Measurements from ENCODE around the gene RPL5. TPM values are rescaled to one million over a fixed set of nuclear protein-coding genes. Genes with fewer than 3 reads are reported as not detected.

Gene RPL5
- total RNA-seq = 1,097 TPM

GRCh38 chr1:92831762-92832536, at the start of gene RPL5:
Gene RPL5 (plus strand): TSS chr1:92832040. CDS start chr1:92832115, 75 bp downstream.

GRCh38 chr1:92784639-92785500, 47.0 kb upstream of the RPL5 start, which contains the start of gene EVI5:
Gene EVI5 (minus strand): TSS chr1:92785108. CDS start chr1:92736546, 48,562 bp downstream.

Small RNA genes lying within 50 kb of the gene (small RNA-seq; reads per million reads assigned to genes)
- gene RF00432 (not detected), gene SNORA66 (4.7 reads per million, percentile 91 among the genes with 10 or more reads in this experiment), gene SNORD21 (not detected)

Other genes with a start within 250 kb of the RPL5 start
- gene EVI5, start 46.9 kb upstream of the RPL5 start, total RNA-seq = 78.4 TPM
- 39.7 TPM for gene DIPK1A, start 129.4 kb downstream of the RPL5 start, total RNA-seq
- gene MTF2, start 247.2 kb downstream of the RPL5 start, total RNA-seq = 69.7 TPM